GM19193 (cell line): ENCODE results near the gene AGRN.

Source experiments
- POLR2A ChIP-seq: IDR thresholded peaks from 4 replicates; pipeline ENCODE4 v1.6.1; 2011; ENCODE audit not compliant: insufficient read depth, insufficient read length; ENCODE audit errors: extremely low read depth

The AGRN gene

GRCh38 chr1:1069056-1069710, 49.3 kb downstream of the AGRN start:
- TF ChIP-seq POLR2A = peak; percentile 52

- no peak for TF ChIP-seq POLR2A
These were observed 50.1 kb downstream of the AGRN start for GRCh38 chr1:1069711-1070676.

- TF ChIP-seq POLR2A = no peak
These were observed 51.8 kb downstream of the AGRN start for GRCh38 chr1:1071486-1072298.

GRCh38 chr1:1072299-1072848, 52.5 kb downstream of the AGRN start:
- TF ChIP-seq POLR2A = no peak

GRCh38 chr1:1072849-1073742, 53.2 kb downstream of the AGRN start:
- no peak for TF ChIP-seq POLR2A

- TF ChIP-seq POLR2A = no peak
These were observed 54.0 kb downstream of the AGRN start, which contains the start of gene RNF223 for GRCh38 chr1:1073743-1074587. Gene RNF223 (minus strand): TSS chr1:1074306. CDS start chr1:1072566, 1,740 bp downstream.

- no peak for TF ChIP-seq POLR2A
These were observed 54.8 kb downstream of the AGRN start for GRCh38 chr1:1074631-1075147.

- TF ChIP-seq POLR2A = no peak
These were observed 55.4 kb downstream of the AGRN start for GRCh38 chr1:1075148-1075935.

- no peak for TF ChIP-seq POLR2A
These were observed 59.6 kb downstream of the AGRN start for GRCh38 chr1:1079408-1080121.

- no peak for TF ChIP-seq POLR2A
These were observed 60.3 kb downstream of the AGRN start for GRCh38 chr1:1080122-1080757.

GRCh38 chr1:1080951-1081310, 61.0 kb downstream of the AGRN start:
- no peak for TF ChIP-seq POLR2A
